Peyer's patch (tissue), 4 donors: Measurements from ENCODE around the gene CD81. TPM values are rescaled to one million over a fixed set of nuclear protein-coding genes. Genes with fewer than 3 reads are reported as not detected.

Source experiments
- DNase-seq, 3 donors: peaks; one replicate each; pipeline ENCODE4 v3.0.0-alpha.2; 2017 to 2019
- H3K27ac ChIP-seq, 4 donors: fragments of 200-600 bp; sonication (generic); one replicate each; pipeline ENCODE4 v1.5.1; 2016 to 2019
- H3K27me3 ChIP-seq, 2 donors: fragments of 200-600 bp; sonication (generic); one replicate each; pipeline ENCODE4 v1.5.1; 2019
- H3K36me3 ChIP-seq, 3 donors: fragments of 200-600 bp; sonication (generic); one replicate each; pipeline ENCODE4 v1.5.1; 2016 to 2019
- H3K4me1 ChIP-seq, 4 donors: fragments of 200-600 bp; sonication (generic); one replicate each; pipeline ENCODE4 v1.5.1; 2016 to 2019
- H3K4me3 ChIP-seq, 4 donors: fragments of 200-600 bp; sonication (generic); 1 replicate in 3 of 4; 2 replicates in 1 of 4; pipeline ENCODE4 v1.5.1; 2016 to 2019; ENCODE audit warnings: mild to moderate bottlenecking in 1 of 4
- H3K9me3 ChIP-seq, 4 donors: fragments of 200-600 bp; sonication (generic); one replicate each; pipeline ENCODE4 v1.5.1; 2016 to 2019; ENCODE audit warnings: mild to moderate bottlenecking in 1 of 4
- POLR2A ChIP-seq, 2 donors: fragments of 450-650 bp; IDR thresholded peaks; one replicate each; pipeline ENCODE4 v1.5.1; 2017; ENCODE audit warnings: antibody characterized with exemption in 2 of 2, mild to moderate bottlenecking in 2 of 2, moderate library complexity in 2 of 2
- total RNA-seq, 4 donors: library from RNA; depleted of rRNA; stranded (reverse); fragments of >200 nt; gene quantifications; one replicate each; pipeline ENCODE4 v1.1.0, GENCODE V29; 2016
- TF ChIP-seq, protein P1 (sequence below), 6 experiments: fragments of 450-650 bp in 4 of 6; fragments of 200-600 bp in 2 of 6; sonication (generic) in 1 of 6; IDR thresholded peaks; one replicate each; pipeline ENCODE4 v1.5.1; 2017 to 2019; ENCODE audit warnings: antibody characterized with exemption in 6 of 6, mild to moderate bottlenecking in 3 of 6, moderate library complexity in 1 of 6

CD81 gene
- total RNA-seq, 4 donors from 2014 or later, result 49.2 to 124 (median 100) TPM

DNA sequence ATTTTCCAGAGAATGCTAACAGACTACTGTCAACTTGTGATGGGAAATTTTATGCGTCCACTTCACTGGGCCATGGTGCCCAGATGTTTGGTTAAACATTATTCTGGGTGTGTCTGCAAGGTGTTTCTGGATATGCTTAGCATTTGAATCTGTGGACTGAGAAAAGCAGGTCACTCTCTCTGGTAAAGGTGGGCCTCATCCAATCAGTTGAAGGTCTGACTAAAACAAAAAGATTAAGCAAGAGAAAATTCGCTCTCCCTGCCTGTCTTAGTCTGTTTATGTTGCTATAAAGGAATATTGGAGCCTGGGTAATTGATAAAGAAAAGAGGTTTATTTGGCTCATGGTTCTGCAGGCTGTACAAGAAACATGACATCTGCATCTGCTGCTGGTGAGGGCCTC, 32.1 kb upstream of the CD81 start:
- no peaks in the 10 kb centered on the region for H3K36me3 ChIP-seq
- H3K4me3 ChIP-seq, result no peak overlapping the region
- no peaks in the 10 kb centered on the region for H3K27me3 ChIP-seq
- no peaks in the 10 kb centered on the region for H3K4me1 ChIP-seq
- peaks cover 0 to 6% (median 0%) of the 10 kb centered on the region in 4 donors for H3K9me3 ChIP-seq
- TF ChIP-seq POLR2A (IDR thresholded peaks at IDR 0.05), result no peak
- TF ChIP-seq, protein P1, sequence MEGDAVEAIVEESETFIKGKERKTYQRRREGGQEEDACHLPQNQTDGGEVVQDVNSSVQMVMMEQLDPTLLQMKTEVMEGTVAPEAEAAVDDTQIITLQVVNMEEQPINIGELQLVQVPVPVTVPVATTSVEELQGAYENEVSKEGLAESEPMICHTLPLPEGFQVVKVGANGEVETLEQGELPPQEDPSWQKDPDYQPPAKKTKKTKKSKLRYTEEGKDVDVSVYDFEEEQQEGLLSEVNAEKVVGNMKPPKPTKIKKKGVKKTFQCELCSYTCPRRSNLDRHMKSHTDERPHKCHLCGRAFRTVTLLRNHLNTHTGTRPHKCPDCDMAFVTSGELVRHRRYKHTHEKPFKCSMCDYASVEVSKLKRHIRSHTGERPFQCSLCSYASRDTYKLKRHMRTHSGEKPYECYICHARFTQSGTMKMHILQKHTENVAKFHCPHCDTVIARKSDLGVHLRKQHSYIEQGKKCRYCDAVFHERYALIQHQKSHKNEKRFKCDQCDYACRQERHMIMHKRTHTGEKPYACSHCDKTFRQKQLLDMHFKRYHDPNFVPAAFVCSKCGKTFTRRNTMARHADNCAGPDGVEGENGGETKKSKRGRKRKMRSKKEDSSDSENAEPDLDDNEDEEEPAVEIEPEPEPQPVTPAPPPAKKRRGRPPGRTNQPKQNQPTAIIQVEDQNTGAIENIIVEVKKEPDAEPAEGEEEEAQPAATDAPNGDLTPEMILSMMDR (IDR thresholded peaks at IDR 0.05), result no peak
- no peak overlapping the region for H3K27ac ChIP-seq
- no peak for DNase-seq

DNA sequence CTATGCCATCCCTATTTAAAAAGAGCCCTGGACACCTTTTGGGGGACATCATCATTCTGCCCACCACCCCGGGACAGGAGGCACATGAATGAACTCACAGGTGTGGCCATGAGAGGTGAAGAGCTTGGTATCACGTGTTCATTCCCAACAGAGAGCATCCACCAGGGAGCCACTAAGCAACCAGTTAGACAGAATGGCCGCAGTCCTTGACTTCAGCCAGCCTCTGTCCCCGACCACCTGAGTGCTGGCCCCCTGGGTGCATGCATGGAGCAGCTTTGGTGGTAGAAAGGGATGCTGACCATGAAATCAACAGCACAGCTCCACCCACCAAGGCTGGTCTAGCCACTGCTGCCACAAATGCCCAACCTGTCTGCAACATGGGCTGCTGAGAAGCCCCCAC, 31.1 kb upstream of the CD81 start:
- H3K27me3 ChIP-seq, result no peaks in the 10 kb centered on the region
- H3K4me1 ChIP-seq, result no peaks in the 10 kb centered on the region
- no peaks in the 10 kb centered on the region for H3K36me3 ChIP-seq
- H3K9me3 ChIP-seq, result peaks cover 0 to 6% (median 0%) of the 10 kb centered on the region in 4 donors
- no peak overlapping the region for H3K4me3 ChIP-seq
- no peak for TF ChIP-seq POLR2A (IDR thresholded peaks at IDR 0.05)
- H3K27ac ChIP-seq, result no peak overlapping the region
- peak in 1 of 3 donors; percentile 19 for DNase-seq

DNA sequence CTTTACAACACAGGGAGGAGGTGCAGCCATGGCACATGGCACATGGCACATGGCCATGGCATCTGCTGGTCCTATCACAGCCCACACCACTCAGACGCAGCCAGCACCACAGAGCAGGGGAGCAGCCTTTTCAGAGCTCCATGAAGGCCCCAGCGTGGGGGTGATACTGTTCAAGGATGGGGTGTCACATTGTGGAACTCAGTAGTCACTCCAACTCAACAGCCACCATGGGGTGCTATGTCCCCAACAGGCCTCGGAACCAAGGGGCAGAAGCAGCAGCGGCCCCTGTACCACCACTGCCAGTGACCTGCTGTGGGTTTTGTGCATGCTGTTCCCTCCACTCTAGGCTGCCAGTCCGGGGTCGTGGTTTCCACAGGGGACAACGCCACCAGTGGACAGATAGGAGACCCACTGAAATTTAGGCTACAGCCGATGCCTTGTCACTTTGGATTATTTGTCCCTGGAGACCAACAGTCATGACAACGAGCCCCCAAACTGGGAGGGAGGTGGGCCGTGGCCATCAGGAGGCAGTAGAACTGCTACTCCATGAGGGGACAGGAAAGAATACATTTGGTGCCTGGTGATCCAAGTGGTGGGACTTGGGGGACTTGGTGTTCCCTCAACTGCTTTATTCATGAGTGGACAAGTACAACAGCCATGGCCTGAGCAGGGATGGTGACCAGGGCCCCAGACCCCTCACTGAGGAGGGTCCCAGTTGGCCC, 30.4 kb upstream of the CD81 start:
- Histone ChIP-seq H3K4me3 (no peak overlapping the region), H3K4me1 (no peaks in the 10 kb centered on the region), H3K27me3 (no peaks in the 10 kb centered on the region), H3K36me3 (no peaks in the 10 kb centered on the region), H3K9me3 (peaks cover 0 to 6% (median 0%) of the 10 kb centered on the region in 4 donors), H3K27ac (no peak overlapping the region)
- no peak for TF ChIP-seq POLR2A (IDR thresholded peaks at IDR 0.05)
- TF ChIP-seq, protein P1 (IDR thresholded peaks at IDR 0.05), result no peak
- DNase-seq, result no peak

DNA sequence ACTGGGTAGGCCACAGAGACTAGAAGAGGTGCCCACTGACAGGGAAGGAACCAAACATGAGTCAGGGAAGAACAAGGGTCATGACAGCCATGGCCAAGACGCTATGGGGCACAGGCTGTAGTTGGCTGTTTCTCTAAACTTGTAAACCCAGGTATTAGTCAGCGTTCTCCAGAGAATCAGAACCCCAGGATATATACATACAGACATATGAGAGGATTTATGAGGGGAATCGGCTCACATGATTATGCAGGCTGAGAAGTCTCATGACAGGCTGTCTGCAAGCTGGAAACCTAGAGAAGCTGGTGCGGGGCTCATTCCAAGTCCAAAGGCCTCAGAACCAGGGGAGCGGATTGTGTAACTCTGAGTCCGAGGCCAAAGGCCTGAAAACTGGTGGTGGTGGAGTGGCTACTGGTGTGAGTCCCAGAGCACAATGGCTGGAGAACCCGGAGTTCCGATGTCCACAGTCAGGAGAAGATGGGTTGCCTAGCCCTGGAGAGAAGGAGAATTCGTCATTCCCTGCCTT, 29.7 kb upstream of the CD81 start:
- peaks cover 0 to 6% (median 0%) of the 10 kb centered on the region in 4 donors for H3K9me3 ChIP-seq
- H3K4me1 ChIP-seq, result no peaks in the 10 kb centered on the region
- no peak overlapping the region for H3K27ac ChIP-seq
- H3K27me3 ChIP-seq, result no peaks in the 10 kb centered on the region
- no peak for TF ChIP-seq POLR2A (IDR thresholded peaks at IDR 0.05)
- TF ChIP-seq, protein P1 (IDR thresholded peaks at IDR 0.05), result no peak
- no peaks in the 10 kb centered on the region for H3K36me3 ChIP-seq
- no peak for DNase-seq
- no peak overlapping the region for H3K4me3 ChIP-seq

DNA sequence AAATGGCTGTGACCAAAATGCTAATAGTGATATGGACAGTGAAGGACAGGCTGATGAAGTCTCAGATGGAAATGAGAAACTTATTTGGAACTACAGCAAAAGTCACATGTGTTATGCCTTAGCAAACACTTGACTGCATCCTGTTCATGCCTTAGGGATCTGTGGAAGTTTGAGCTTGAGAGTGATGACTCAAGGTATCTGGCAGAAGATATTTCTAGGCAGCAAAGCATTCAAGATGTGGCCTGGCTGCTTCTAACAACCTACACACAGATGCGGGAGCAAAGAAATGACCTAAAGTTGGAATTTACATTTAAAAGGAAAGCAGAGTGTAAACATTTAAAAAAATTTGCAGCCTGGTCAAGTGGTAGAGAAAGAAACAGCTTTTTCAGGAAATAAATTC, 28.1 kb upstream of the CD81 start:
- H3K4me1 ChIP-seq, result no peaks in the 10 kb centered on the region
- peaks cover 0 to 6% (median 0%) of the 10 kb centered on the region in 4 donors for H3K9me3 ChIP-seq
- H3K27me3 ChIP-seq, result no peaks in the 10 kb centered on the region
- H3K36me3 ChIP-seq, result no peaks in the 10 kb centered on the region
- no peak for DNase-seq
- H3K27ac ChIP-seq, result no peak overlapping the region
- no peak overlapping the region for H3K4me3 ChIP-seq
- no peak for TF ChIP-seq POLR2A (IDR thresholded peaks at IDR 0.05)
- TF ChIP-seq, protein P1 (IDR thresholded peaks at IDR 0.05), result no peak

DNA sequence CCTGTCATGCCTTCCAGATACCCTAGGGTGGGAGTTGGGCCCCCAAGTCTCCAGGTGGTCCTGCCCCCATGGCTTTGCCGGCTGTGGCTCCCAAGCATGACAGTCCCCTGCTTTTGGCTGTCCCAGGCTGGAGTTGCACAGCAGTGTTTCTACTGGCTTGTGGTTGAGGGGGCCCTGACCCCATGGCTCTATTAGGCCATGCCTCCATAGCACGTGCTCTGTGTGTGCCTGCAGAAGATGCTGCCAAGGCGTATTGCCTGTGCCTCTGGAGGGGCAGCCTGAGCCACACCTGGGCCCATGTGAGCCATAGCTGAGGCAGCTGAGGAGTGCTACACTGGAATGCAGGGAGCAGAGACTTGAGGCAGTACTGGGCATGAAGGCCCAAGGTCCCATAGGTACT, 25.4 kb upstream of the CD81 start:
- Histone ChIP-seq H3K4me3 (no peak overlapping the region), H3K9me3 (peaks cover 0 to 6% (median 0%) of the 10 kb centered on the region in 4 donors), H3K4me1 (no peaks in the 10 kb centered on the region), H3K27ac (no peak overlapping the region), H3K27me3 (no peaks in the 10 kb centered on the region), H3K36me3 (no peaks in the 10 kb centered on the region)
- TF ChIP-seq, protein P1 (IDR thresholded peaks at IDR 0.05), result no peak
- TF ChIP-seq POLR2A (IDR thresholded peaks at IDR 0.05), result no peak
- peak in 1 of 3 donors; percentile 15 for DNase-seq
